Left forelimb (tissue), 1 donor: ENCODE data around the gene FUT1.
"Not testable (repeated sequence)": the region's sequence is repeated elsewhere in the genome, so short reads cannot be mapped to it uniquely, and the experiment has no call there.

ENCODE experiments used
- DNase-seq: peaks from one replicate; pipeline ENCODE4 v3.0.0-alpha.2; 2018; ENCODE audit warnings: low spot score

Gene FUT1

GRCh38 chr19:48752496-48753365 lies at the start of gene FUT1:
Gene FUT1 (minus strand): TSS chr19:48752641. CDS start chr19:48751281, 1,360 bp downstream.
- no peak for DNase-seq

- DNase-seq: no peak
Measured at GRCh38 chr19:48799358-48800300, 47.2 kb upstream of the FUT1 start.

- no peak for DNase-seq
Measured at GRCh38 chr19:48798937-48799336, 46.5 kb upstream of the FUT1 start.

GRCh38 chr19:48797103-48797502 lies 44.7 kb upstream of the FUT1 start:
- no peak for DNase-seq

GRCh38 chr19:48796298-48797083 lies 44.0 kb upstream of the FUT1 start:
- DNase-seq: no peak

GRCh38 chr19:48795685-48796070 lies 43.2 kb upstream of the FUT1 start:
- DNase-seq: no peak

GRCh38 chr19:48795055-48795684 lies 42.7 kb upstream of the FUT1 start:
- DNase-seq: peak; percentile 96

GRCh38 chr19:48794291-48794690 lies 41.9 kb upstream of the FUT1 start:
- no peak for DNase-seq

- DNase-seq: no peak
Measured at GRCh38 chr19:48793271-48793670, 40.8 kb upstream of the FUT1 start.

- DNase-seq: not testable (repeated sequence)
Measured at GRCh38 chr19:48787331-48787730, 34.9 kb upstream of the FUT1 start.

GRCh38 chr19:48786422-48786821 lies 34.0 kb upstream of the FUT1 start:
- not testable (repeated sequence) for DNase-seq

GRCh38 chr19:48784527-48784926 lies 32.1 kb upstream of the FUT1 start:
- DNase-seq: no peak

- no peak for DNase-seq
Measured at GRCh38 chr19:48780631-48781391, 28.4 kb upstream of the FUT1 start.

- no peak for DNase-seq
Measured at GRCh38 chr19:48779636-48780035, 27.2 kb upstream of the FUT1 start.

GRCh38 chr19:48777720-48778119 lies 25.3 kb upstream of the FUT1 start:
- DNase-seq: no peak

GRCh38 chr19:48777139-48777538 lies 24.7 kb upstream of the FUT1 start:
- DNase-seq: no peak

- DNase-seq: no peak
Measured at GRCh38 chr19:48772503-48772953, 20.1 kb upstream of the FUT1 start.

- DNase-seq: no peak
Measured at GRCh38 chr19:48770734-48771472, 18.5 kb upstream of the FUT1 start.

- DNase-seq: no peak
Measured at GRCh38 chr19:48770266-48770665, 17.8 kb upstream of the FUT1 start.
